Activated CD4-positive, alpha-beta T cell treated with anti-CD3 and anti-CD28 coated beads for 1 hour (primary cell): ENCODE measurements around the gene PRSS33.

Experiments
- DNase-seq: peaks from one replicate; pipeline ENCODE4 v3.0.0-alpha.2; 2020

PRSS33 gene

DNA sequence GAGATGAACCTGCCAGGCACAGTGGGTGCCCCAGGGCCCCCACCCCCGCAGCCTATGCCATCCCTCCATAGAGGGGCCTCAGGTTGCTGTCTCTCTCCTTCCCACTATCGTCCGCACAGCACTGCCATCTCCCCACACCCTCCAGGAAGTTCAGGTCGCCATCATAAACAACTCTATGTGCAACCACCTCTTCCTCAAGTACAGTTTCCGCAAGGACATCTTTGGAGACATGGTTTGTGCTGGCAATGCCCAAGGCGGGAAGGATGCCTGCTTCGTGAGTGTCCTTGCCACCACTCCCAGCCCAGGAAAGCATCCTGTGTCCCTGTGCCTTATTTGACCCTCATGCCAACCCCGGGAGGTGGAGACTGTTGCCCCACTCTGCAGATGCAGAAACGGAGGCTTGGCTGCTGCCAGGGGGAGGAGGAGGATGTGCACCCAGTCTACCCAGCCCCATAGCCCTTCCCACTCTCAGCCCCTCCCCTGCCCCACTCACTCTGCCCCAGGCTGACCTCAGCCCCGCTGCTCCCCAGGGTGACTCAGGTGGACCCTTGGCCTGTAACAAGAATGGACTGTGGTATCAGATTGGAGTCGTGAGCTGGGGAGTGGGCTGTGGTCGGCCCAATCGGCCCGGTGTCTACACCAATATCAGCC lies 33.6 kb upstream of the PRSS33 start:
- no peak for DNase-seq

DNA sequence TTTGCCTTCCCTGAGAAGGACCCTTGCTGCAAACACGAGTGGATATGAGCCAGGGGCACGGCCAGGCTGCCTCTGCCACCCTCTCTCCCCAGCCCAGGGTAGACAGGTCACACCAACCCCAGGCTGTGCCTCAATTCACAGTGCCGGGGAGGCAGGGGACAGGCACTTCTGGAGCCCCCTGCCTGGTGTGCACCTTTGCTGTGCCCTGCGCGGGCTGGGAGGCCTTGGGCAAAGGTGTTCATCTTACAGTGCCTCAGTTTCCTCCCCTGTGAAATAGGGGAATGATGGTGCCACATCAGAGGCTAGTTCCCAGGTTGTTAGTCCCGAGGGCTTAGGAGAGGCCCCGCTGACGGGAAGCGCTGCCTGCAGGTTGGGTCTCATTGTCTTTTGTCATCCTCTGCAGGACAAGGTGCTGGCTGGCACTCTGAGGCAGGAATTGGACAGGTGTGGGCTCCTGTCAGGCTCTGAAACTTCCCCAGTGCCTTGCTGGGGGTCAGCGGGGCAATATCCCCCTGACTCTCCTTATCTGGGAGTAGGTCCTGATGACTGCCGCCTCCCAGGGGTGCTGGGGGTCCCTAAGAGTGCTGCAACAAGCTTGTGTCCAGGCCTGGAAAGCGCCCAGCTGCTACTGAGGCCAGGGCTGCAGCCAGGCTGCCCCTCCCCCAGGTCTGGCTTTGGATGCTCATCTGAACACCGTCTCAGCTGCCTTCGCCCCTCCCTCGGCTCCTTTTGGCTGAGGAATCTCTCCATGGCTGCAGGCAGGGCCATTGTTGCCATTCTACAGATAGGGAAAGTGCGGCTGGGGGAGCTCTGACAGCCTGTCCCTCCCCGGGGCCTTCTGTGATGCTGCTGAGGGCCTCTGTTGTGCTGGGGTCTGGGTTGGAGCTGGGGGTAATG lies 32.8 kb upstream of the PRSS33 start:
- no peak for DNase-seq

- no peak for DNase-seq
Measured at GRCh38 chr16:2819179-2819938, 32.0 kb upstream of the PRSS33 start.

DNA sequence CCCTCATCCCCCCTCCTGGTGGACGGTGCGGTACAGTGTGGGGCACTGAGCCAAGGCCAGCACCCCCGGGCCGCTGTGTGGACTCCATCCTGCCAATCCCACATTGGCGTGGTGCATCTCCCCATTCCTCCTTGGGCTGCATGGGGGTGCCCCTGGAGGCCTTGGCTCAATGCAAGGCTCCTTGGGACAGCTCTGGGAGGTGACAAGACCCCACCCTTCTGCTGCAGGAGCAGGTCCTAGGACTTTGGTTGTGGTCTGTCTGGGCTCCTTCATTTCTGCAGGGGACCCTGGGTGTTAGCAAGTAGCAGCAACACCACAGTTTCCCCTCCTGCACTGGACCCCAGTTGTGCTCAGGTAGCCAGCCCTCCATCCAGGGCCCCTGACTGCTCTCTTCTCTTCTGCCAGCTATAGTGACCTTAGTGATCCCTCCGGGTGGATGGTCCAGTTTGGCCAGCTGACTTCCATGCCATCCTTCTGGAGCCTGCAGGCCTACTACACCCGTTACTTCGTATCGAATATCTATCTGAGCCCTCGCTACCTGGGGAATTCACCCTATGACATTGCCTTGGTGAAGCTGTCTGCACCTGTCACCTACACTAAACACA lies 31.0 kb upstream of the PRSS33 start:
- no peak for DNase-seq

GRCh38 chr16:2817340-2818271 lies 30.2 kb upstream of the PRSS33 start:
- DNase-seq, result no peak

DNA sequence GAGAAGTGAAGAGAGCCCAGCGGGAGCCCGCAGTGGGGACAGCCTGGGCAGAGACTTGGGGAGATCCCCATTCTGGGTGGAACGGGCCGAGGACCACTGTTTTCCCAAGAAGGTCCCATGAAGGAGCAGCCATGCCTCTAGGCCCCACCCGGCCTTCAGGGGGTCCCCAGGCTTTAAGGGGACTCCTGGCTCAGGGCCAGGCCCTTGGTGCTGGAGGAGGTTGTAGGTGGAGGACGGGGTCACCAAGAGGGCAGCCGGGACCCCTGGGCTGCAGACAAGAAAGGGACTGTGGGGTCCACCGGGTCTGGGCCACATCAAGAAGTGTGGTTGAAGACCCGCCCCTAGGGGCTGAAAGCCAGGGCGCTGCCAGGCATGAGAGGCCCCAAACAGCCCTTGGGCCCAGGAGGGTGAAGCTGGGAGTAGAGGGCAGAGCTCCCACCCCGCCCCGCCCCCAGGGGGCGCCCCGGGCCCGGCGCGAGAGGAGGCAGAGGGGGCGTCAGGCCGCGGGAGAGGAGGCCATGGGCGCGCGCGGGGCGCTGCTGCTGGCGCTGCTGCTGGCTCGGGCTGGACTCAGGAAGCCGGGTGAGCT lies 29.5 kb upstream of the PRSS33 start, which contains the start of gene PRSS21:
Gene PRSS21 (plus strand): TSS at position 487 of the 589 bp plus-strand sequence. CDS start 32 bp downstream, at position 519.
- no peak for DNase-seq

DNA sequence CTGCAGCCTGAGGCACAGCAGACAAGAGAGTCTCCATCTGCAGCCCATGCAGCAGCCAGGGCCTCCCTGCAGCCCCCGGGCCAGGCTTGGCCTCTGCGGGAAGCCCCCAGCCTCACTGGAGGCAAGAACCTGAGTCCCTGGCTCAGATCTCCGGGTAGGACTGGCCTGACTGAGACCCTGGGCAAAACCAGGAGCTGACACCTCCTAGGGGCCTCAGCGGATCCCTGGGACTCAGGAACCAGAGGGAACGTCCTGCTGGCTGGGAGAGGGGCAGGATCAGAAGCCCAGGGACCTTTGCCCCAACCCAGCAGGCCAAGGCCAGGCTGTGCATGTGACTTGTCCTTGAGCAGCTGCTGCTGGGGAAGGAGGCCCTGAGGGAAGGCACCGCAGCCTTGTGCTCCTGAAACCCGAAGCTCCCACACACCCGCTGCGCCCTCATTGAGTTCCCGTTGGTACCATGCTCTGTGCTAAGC lies 28.0 kb upstream of the PRSS33 start:
- DNase-seq, result no peak

DNA sequence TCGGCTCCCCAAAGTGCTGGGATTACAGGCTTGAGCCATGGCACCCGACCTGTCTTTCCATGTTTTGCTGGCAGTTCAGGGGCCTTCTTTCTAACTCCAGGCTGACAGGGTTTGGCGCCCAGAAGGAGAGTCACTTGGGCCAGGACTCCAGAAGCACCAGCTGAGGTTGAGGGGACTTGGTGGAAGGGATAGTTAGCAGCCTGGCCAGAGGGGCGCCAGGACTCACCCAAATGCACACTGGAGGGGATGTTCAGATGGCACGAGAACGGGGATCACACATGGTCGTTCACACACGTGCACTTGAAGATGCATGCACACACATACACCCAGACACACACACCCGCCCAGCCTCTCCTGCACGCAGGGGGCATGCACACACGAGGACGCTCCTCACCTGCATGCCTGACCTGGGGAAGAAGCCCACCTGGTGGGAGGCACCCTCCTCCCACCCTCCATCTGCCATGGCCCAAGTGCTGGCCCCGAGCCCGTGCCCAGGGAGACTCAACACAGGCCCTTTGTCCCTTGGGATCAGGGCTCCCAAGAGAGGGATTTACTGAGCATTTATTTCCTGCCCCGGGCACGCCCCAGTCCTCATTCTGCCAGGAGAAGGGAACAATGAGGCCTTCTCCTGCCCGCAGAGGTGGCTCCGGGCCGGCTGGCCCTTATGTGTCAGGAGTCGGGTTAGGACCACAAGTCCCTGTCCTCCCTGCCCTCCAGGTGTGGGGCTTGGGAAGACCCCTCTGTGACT lies 27.4 kb upstream of the PRSS33 start:
- no peak for DNase-seq

GRCh38 chr16:2813771-2814221 lies 26.4 kb upstream of the PRSS33 start:
- no peak for DNase-seq

DNA sequence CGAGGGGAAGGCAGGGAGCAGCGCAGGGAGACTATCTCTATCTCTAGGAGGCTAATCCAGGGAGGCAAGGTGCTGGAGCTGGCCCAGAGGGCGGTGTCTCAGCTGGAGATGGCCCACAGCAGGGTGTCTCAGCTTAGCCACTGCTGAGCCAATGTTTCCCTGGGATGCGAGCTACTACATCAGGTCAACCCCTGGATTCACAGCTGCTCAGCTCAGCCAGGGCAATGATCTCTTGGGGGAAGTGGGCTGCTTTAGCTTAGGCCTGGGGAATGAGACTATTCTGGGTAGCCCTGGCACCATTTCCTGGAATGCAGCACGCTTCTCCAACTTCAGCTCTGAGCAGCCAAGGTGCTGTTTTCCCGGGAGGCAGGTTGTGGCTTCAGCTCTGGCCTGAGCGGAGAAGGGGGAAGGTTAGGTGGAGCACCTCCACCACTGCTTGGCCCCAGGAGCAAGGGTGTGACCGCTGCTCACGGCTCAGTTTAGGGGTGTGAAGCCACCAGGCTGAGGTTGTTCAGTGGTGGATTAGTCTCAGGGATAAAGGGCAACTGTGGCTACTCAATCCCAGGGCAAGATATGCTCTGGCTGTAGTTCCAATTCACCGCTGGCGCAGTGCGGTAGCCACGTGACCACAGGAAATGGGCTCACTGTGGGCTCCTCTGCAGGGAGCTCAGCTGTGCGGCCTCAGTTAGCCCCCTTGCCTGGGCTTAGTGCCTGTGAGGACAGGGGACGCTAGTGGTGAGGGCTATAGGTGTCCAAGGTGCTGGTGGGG lies 24.5 kb upstream of the PRSS33 start:
- no peak for DNase-seq

DNA sequence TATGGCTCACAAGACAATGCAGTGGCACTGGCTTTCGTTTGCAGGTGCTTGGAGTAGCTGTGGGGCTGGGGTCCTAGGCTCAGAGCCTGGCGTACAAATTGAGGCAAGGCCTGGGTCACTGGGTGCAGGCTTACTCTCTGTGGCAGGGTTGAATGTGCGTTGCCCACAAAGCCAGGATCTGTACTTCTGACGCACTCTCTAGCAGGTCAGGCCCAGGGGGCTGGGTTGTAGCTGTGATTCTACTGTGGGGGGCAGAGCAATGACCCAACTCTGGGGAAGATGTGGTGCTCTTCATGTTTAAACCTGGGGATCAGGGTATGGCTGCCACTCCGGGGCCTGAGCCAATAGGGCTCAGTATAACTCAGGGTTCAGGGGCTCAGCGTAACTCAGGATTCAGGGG lies 23.3 kb upstream of the PRSS33 start:
- DNase-seq, result no peak

DNA sequence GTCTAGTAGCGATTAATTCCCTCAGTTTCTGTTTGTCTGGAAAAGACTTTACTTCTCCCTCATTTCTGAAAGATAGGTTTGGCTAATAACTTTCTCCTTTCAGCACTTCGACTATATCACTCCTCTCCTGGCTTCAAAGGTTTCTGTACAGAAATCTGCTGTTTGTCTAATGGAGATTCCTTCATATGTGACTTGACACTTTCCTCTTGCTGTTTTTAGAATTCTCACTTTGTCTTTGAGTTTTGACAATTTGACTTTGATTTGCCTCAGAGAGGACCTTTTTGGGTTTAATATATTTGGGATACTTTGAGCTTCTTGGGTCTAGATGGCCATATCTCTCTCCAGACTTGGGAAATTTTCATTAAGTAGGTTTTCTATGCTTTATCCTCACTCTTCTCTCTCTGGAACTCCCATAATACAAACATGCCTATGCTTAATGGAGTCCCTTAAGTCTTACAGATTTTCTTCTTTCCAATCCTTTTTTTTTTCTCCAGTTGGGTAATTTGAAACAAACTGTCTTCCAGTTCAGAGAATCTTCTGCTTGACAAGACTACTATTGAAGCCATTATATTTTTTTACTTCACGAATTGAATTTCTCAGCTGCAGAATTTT lies 21.9 kb upstream of the PRSS33 start:
- no peak for DNase-seq

DNA sequence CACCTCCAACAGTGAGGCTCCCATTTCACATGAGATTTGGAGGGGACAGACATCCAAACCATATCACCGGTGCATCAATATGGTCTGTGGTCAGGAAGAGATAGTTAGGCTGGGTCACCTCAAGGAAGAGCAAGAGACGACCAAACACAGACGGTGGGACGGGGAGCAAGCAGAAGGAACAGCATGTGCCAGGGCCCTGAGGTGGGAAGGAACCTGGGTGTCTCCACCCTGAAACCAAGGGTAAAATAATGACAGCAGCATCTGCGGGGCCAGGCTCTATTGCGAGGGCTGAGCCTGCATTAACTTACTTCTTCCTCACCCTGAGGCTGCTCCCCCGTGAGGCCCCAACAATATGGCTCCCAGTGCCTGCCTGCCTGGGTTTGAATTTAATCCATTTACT lies 20.8 kb upstream of the PRSS33 start:
- DNase-seq, result no peak

DNA sequence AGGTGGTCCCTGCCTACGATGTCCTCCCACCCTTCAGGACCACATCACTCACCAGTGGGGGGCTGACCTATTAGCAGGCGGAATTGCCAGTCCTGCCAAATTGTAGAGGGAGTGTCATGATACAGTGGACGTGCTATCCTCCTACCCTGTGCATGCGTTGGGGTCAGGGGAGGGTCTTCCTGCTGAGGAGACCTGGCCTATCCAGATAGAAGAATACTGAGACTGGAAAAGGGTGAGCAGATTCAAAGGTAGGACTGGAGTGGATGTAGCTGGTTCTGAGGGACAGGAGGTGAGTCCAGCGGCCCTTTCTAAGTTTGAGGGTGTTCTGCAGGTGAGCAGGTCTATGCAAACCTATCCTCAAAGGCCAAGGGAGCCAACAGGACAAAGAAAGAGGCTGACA lies 18.9 kb upstream of the PRSS33 start:
- no peak for DNase-seq

DNA sequence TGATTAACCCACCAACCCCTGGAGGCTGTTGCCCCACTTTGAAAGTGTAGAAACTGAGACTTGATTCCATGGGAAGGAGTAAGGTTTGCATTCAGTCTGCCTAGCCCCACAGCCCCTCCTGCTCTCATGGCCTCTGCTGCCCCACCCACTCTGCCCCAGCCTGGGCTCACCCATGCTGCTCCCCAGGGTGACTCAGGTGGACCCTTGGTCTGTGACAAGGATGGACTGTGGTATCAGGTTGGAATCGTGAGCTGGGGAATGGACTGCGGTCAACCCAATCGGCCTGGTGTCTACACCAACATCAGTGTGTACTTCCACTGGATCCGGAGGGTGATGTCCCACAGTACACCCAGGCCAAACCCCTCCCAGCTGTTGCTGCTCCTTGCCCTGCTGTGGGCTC lies 17.4 kb upstream of the PRSS33 start:
- no peak for DNase-seq

DNA sequence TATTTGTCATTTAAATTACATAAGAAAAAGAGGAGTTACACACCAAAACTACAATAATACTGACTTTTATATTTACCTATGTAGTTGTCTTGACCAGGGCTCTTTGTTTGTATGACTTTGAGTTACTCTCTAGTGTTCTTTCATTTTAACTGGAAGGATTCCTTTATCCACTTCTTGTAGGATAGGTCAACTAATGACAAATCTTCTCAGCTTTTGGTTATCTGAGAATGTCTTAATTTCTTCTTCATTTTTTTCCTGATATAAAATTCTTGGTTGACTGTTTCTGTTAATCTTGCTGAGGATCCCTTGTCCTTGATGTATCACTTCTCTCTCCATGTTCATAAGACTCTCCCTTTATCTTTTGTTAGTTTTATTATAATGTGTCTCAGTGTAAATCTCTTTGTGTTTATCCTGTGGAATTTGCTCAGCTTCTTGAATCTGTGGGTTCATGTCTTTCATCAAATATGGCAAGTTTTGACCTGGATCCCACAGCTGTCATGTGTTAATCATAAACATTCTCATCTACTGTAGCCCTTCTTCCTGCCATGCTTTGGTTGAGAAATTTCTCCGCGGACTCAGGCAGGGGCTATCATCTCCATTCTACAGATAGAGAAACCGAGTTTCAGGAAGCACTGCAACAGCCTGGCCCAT lies 16.3 kb upstream of the PRSS33 start:
- no peak for DNase-seq

DNA sequence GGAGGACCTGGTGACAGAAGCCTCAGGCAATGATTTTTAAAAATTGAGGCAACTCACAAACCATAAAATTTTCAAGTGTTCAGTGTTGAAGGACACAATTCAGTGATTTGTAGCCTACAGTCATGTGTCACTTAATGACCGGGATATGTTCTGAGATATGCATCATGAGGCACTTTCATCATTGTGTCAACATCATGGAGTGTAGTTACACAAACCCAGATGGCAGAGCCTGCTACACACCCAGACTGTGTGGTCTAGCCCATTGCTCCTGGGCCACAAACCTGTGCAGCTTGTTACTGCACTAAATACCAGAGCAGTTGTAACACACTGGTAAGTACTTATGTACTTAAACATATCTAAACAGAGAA lies 12.5 kb upstream of the PRSS33 start:
- no peak for DNase-seq

DNA sequence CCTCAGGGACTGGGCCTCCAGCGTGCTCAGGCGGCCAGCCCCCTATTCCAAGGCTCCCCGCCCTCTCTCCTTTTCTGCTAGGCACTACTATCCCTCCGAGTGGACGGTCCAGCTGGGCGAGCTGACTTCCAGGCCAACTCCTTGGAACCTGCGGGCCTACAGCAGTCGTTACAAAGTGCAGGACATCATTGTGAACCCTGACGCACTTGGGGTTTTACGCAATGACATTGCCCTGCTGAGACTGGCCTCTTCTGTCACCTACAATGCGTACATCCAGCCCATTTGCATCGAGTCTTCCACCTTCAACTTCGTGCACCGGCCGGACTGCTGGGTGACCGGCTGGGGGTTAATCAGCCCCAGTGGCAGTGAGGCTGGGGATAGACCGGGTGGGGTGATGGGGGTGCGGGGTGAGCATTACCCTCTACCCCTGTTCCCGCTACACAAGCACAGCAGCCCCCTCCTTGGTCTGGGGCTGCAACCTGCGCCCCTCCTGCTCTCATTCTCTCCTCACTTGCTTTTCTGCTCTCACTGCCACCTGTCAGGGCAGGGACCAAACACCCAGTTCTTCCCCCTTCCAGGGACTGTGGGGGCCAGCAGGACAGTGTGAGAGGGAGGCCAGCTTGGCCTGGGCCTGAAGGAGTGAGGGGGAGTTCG lies 12.0 kb upstream of the PRSS33 start:
- DNase-seq, result no peak
